ENCODE measurements around the gene GAMT. TPM values are rescaled to one million over a fixed set of nuclear protein-coding genes. Genes with fewer than 3 reads are reported as not detected.

Gene GAMT
- total RNA-seq, 2 donors from 2014 or later, result 38.4 to 49.6 TPM

- DNase-seq, result no peak
- H3K27me3 ChIP-seq (ENCODE audit: control insufficient read depth, insufficient read depth, low read length, poor library complexity, severe bottlenecking), result no peaks in the 10 kb centered on the region
- peaks cover 81% of the 10 kb centered on the region for H3K36me3 ChIP-seq (ENCODE audit: control insufficient read depth, insufficient read depth, low read length)
- H3K4me1 ChIP-seq (ENCODE audit: control insufficient read depth, insufficient read depth, low read length), result no peaks in the 10 kb centered on the region
- TF ChIP-seq CTCF (conservative IDR thresholded peaks at IDR 0.05), result no peak
- no peak overlapping the region for H3K9ac ChIP-seq (ENCODE audit: extremely low read depth, low read length, poor library complexity, severe bottlenecking)
- H3K9me3 ChIP-seq (ENCODE audit: control insufficient read depth, low read length), result no peaks in the 10 kb centered on the region
- no peak overlapping the region for H3K4me3 Mint-ChIP-seq
- WGBS, 2 experiments (ENCODE audit: insufficient coverage in 1 of 2, insufficient read length in 1 of 2), result 95 to 98% methylated on average over 20 to 27 of the region's 27 CpGs
- peaks cover 50% of the 10 kb centered on the region for H3K36me3 Mint-ChIP-seq (ENCODE audit: low read depth)
- H3K9me3 Mint-ChIP-seq, result no peaks in the 10 kb centered on the region
- H3K27ac Mint-ChIP-seq, result no peak overlapping the region
- H3K4me3 ChIP-seq (ENCODE audit: low read length), result no peak overlapping the region
- no peaks in the 10 kb centered on the region for H3K27me3 Mint-ChIP-seq (ENCODE audit: insufficient read depth)
- H3K27ac ChIP-seq (ENCODE audit: low read depth, low read length), result no peak overlapping the region
- H3K4me1 Mint-ChIP-seq, result no peaks in the 10 kb centered on the region
Measured at GRCh38 chr19:1427221-1427920, 26.0 kb upstream of the GAMT start.

DNA sequence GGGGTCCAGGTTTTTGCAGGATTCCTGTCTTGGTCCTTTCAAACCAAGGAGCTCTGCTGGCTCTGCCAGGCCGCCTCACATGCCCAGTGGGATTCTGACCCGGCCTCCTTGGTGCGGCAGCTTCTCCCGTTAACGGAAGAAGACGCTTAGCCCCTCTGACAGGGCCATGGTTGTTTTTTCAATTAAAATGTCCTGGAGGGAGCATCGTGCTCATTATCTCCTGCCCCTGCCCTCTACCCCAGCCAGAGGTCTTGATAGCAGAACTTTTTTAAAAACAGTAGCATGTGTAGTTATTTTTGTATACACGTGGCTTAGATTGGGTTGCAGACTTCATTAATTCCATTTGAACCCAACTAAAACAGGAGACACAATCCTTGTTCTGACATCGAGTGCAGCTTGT is 25.4 kb upstream of the GAMT start:
- 97 to 98% methylated on average over 8 to 9 of the region's 9 CpGs for WGBS, 2 experiments (ENCODE audit: insufficient coverage in 1 of 2, insufficient read length in 1 of 2)
- Histone ChIP-seq H3K4me3 (ENCODE audit: low read length) (no peak overlapping the region), H3K9me3 (ENCODE audit: control insufficient read depth, low read length) (no peaks in the 10 kb centered on the region), H3K36me3 (ENCODE audit: control insufficient read depth, insufficient read depth, low read length) (peaks cover 81% of the 10 kb centered on the region), H3K27me3 (ENCODE audit: control insufficient read depth, insufficient read depth, low read length, poor library complexity, severe bottlenecking) (no peaks in the 10 kb centered on the region), H3K9ac (ENCODE audit: extremely low read depth, low read length, poor library complexity, severe bottlenecking) (no peak overlapping the region), H3K27ac (ENCODE audit: low read depth, low read length) (peak overlapping the region; percentile 71), H3K4me1 (ENCODE audit: control insufficient read depth, insufficient read depth, low read length) (no peaks in the 10 kb centered on the region)
- Mint-ChIP-seq H3K4me1 (no peaks in the 10 kb centered on the region), H3K4me3 (no peak overlapping the region), H3K36me3 (ENCODE audit: low read depth) (peaks cover 48% of the 10 kb centered on the region), H3K9me3 (no peaks in the 10 kb centered on the region), H3K27ac (no peak overlapping the region), H3K27me3 (ENCODE audit: insufficient read depth) (no peaks in the 10 kb centered on the region)
- no peak for TF ChIP-seq CTCF (conservative IDR thresholded peaks at IDR 0.05)
- DNase-seq, result no peak

GRCh38 chr19:1425902-1426301 is 24.6 kb upstream of the GAMT start:
- Histone ChIP-seq H3K4me3 (ENCODE audit: low read length) (no peak overlapping the region), H3K27ac (ENCODE audit: low read depth, low read length) (peak overlapping the region; percentile 71), H3K9ac (ENCODE audit: extremely low read depth, low read length, poor library complexity, severe bottlenecking) (no peak overlapping the region), H3K27me3 (ENCODE audit: control insufficient read depth, insufficient read depth, low read length, poor library complexity, severe bottlenecking) (no peaks in the 10 kb centered on the region), H3K9me3 (ENCODE audit: control insufficient read depth, low read length) (no peaks in the 10 kb centered on the region), H3K36me3 (ENCODE audit: control insufficient read depth, insufficient read depth, low read length) (peaks cover 82% of the 10 kb centered on the region), H3K4me1 (ENCODE audit: control insufficient read depth, insufficient read depth, low read length) (no peaks in the 10 kb centered on the region)
- no peaks in the 10 kb centered on the region for H3K4me1 Mint-ChIP-seq
- H3K27me3 Mint-ChIP-seq (ENCODE audit: insufficient read depth), result no peaks in the 10 kb centered on the region
- H3K4me3 Mint-ChIP-seq, result no peak overlapping the region
- no peak for TF ChIP-seq CTCF (conservative IDR thresholded peaks at IDR 0.05)
- 91 to 95% methylated on average over 11 to 14 of the region's 14 CpGs for whole genome bisulfite sequencing, 2 experiments (ENCODE audit: insufficient coverage in 1 of 2, insufficient read length in 1 of 2)
- no peaks in the 10 kb centered on the region for H3K9me3 Mint-ChIP-seq
- no peak for DNase-seq
- peak overlapping the region; percentile 55 for H3K27ac Mint-ChIP-seq
- peaks cover 47% of the 10 kb centered on the region for H3K36me3 Mint-ChIP-seq (ENCODE audit: low read depth)

All from endodermal cell (in vitro differentiated cells).